Suprapubic skin (tissue), 4 donors: ENCODE measurements around the gene C9. TPM values are rescaled to one million over a fixed set of nuclear protein-coding genes. Genes with fewer than 3 reads are reported as not detected.

Source experiments
- DNase-seq, 2 donors: peaks; one replicate each; pipeline ENCODE4 v3.0.0-alpha.2; 2019; ENCODE audit warnings: low spot score in 2 of 2
- H3K27ac ChIP-seq: fragments of 200-600 bp; sonication (generic); one replicate; pipeline ENCODE4 v1.5.1; 2019
- H3K27me3 ChIP-seq: fragments of 200-600 bp; sonication (generic); one replicate; pipeline ENCODE4 v1.5.1; 2019
- H3K36me3 ChIP-seq: fragments of 200-600 bp; sonication (generic); one replicate; pipeline ENCODE4 v1.5.1; 2019
- H3K4me1 ChIP-seq: fragments of 200-600 bp; sonication (generic); one replicate; pipeline ENCODE4 v1.5.1; 2019
- H3K4me3 ChIP-seq: fragments of 200-600 bp; sonication (generic); one replicate; pipeline ENCODE4 v1.5.1; 2019; ENCODE audit warnings: mild to moderate bottlenecking
- H3K9me3 ChIP-seq: fragments of 200-600 bp; sonication (generic); one replicate; pipeline ENCODE4 v1.5.1; 2019
- EP300 ChIP-seq: sonication (generic); formaldehyde crosslinking; IDR thresholded peaks from one replicate; pipeline ENCODE4 v1.6.1; 2017; ENCODE audit warnings: antibody characterized with exemption
- POLR2A ChIP-seq, 2 donors: fragments of 450-650 bp; IDR thresholded peaks; one replicate each; pipeline ENCODE4 v1.6.1; 2017; ENCODE audit warnings: antibody characterized with exemption in 2 of 2, mild to moderate bottlenecking in 2 of 2, moderate library complexity in 2 of 2
- POLR2AphosphoS5 ChIP-seq, 3 donors: sonication (generic); formaldehyde crosslinking; IDR thresholded peaks; one replicate each; pipeline ENCODE4 v1.6.1; 2017; ENCODE audit warnings: antibody characterized with exemption in 3 of 3
- WGBS: methylation state at CpG from one replicate; pipeline ENCODE4 v1.1.5; 2018; 5-methylcytosine and 5-hydroxymethylcytosine counted together
- total RNA-seq, 4 donors: library from RNA; depleted of rRNA; stranded (reverse); fragments of >200 nt; gene quantifications; one replicate each; pipeline ENCODE4 v1.1.0, GENCODE V29; 2016
- TF ChIP-seq, protein P1 (sequence below), 2 donors: fragments of 200-600 bp in 1 of 2; fragments of 450-650 bp in 1 of 2; sonication (generic) in 1 of 2; IDR thresholded peaks; one replicate each; pipeline ENCODE4 v1.5.1; 2016 to 2019; ENCODE audit warnings: antibody characterized with exemption in 2 of 2, mild to moderate bottlenecking in 1 of 2, moderate library complexity in 1 of 2

C9 gene
- total RNA-seq, 4 donors from 2014 or later, result 5.6 TPM; not detected in 3

DNA sequence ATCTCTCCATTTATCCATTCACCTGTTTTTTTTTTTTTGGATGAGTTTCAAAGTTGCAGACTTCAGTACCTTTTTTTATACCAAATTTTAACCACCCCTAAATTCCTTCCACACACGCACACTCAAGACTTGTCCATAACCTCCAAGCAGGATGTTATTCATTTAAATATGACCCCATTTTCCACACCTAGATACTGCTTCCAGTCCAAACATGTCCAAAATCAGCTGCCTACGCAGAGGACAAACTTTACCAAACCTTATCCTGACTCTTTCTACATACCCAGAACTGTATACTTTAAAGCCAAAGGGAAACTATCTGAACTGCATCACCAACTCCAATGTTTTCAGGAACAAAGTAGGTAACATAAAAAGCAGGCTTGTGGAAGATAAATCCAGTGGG is 108.9 kb downstream of the C9 start:
- peaks cover 16% of the 10 kb centered on the region for H3K4me1 ChIP-seq
- no peaks in the 10 kb centered on the region for H3K36me3 ChIP-seq
- no peaks in the 10 kb centered on the region for H3K27me3 ChIP-seq
- H3K4me3 ChIP-seq, result no peak overlapping the region
- H3K27ac ChIP-seq, result no peak overlapping the region
- no peak for DNase-seq
- WGBS, result 63% methylated on average over 2 of the region's 2 CpGs
- no peaks in the 10 kb centered on the region for H3K9me3 ChIP-seq
- TF ChIP-seq POLR2AphosphoS5 (IDR thresholded peaks at IDR 0.05), result no peak
- TF ChIP-seq EP300, result no peak
- TF ChIP-seq POLR2A (IDR thresholded peaks at IDR 0.05), result no peak

DNA sequence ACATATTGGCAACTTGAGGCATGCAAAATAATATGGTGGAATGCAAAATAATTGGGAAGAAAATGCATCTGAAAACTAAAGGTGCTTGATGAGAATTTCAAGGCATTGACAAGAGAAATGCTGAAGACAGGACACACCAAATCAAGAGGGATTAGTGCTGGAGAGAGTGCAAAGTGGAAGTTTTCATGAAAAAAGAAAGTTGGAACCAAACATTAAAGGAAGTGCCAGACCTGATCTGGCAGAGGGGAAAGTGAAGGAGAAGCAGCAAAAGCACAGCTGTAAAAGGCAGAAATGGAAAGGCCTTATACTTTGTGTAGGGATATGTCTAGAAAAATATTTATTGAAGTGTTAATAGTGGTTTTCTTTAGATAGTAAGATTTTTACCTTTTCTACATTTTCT is 109.6 kb downstream of the C9 start:
- Histone ChIP-seq H3K36me3 (no peaks in the 10 kb centered on the region), H3K4me3 (no peak overlapping the region), H3K27me3 (no peaks in the 10 kb centered on the region), H3K9me3 (no peaks in the 10 kb centered on the region), H3K4me1 (peaks cover 16% of the 10 kb centered on the region), H3K27ac (no peak overlapping the region)
- TF ChIP-seq, protein P1, sequence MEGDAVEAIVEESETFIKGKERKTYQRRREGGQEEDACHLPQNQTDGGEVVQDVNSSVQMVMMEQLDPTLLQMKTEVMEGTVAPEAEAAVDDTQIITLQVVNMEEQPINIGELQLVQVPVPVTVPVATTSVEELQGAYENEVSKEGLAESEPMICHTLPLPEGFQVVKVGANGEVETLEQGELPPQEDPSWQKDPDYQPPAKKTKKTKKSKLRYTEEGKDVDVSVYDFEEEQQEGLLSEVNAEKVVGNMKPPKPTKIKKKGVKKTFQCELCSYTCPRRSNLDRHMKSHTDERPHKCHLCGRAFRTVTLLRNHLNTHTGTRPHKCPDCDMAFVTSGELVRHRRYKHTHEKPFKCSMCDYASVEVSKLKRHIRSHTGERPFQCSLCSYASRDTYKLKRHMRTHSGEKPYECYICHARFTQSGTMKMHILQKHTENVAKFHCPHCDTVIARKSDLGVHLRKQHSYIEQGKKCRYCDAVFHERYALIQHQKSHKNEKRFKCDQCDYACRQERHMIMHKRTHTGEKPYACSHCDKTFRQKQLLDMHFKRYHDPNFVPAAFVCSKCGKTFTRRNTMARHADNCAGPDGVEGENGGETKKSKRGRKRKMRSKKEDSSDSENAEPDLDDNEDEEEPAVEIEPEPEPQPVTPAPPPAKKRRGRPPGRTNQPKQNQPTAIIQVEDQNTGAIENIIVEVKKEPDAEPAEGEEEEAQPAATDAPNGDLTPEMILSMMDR (IDR thresholded peaks at IDR 0.05), result no peak
- TF ChIP-seq EP300 (no peak), POLR2A (IDR thresholded peaks at IDR 0.05) (no peak), POLR2AphosphoS5 (IDR thresholded peaks at IDR 0.05) (no peak)
- no peak for DNase-seq

DNA sequence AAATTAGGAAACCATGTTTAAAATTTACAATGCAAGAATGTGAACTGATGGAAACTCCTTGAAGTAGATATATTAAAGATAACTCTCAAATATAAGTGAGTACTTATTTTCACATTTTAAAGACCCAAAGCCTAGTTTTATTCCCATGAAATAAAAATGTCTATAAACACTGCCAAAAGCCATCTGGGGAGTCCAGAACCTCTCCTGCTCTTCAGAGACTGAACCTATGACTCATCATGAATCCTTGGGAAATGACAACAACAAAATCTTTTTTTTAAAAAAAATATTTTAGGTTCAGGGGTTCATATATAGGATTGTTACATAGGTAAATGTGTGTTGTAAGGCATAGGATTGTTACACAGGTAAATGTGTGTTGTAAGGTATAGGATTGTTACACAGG is 111.1 kb downstream of the C9 start:
- no peak for DNase-seq
- Histone ChIP-seq H3K36me3 (no peaks in the 10 kb centered on the region), H3K27ac (no peak overlapping the region), H3K27me3 (no peaks in the 10 kb centered on the region), H3K4me3 (no peak overlapping the region), H3K4me1 (peaks cover 16% of the 10 kb centered on the region), H3K9me3 (no peaks in the 10 kb centered on the region)
- TF ChIP-seq POLR2AphosphoS5 (IDR thresholded peaks at IDR 0.05), result no peak
- TF ChIP-seq EP300, result no peak
- TF ChIP-seq, protein P1 (IDR thresholded peaks at IDR 0.05), result no peak
- TF ChIP-seq POLR2A (IDR thresholded peaks at IDR 0.05), result no peak

DNA sequence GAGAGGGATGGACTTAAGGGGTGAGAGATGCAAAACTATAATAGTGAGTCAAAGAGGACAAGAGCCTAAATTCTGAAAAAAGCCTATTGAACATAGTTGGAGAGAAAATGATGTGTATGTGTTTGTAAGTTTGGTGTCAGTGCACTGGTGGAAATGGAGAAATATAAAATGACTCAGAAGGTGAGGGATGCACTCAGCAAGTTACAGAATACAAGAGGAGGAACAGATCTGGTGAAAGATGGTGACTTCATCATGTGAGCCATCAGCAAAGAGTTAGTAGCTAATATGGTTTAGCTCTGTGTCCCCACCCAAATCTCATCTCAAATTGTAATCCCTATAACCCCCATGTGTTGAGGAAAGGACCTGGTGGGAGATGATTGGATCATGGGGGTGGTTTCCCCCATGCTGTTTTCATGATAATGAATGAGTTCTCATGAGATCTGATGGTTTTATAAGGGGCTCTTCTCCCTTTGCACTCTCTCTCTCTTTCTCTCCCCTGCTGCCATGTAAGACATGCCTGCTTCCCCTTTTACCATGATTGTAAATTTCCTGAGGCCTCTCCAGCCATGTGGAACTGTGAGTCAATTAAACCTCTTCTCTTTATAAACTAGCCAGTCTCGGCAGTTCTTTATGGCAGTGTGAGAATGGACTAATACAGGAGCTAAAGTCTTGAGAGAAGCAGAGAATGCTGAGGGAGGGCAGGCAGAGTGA is 114.6 kb downstream of the C9 start:
- H3K36me3 ChIP-seq, result no peaks in the 10 kb centered on the region
- no peaks in the 10 kb centered on the region for H3K27me3 ChIP-seq
- no peak for DNase-seq
- H3K9me3 ChIP-seq, result no peaks in the 10 kb centered on the region
- no peak overlapping the region for H3K27ac ChIP-seq
- no peak overlapping the region for H3K4me3 ChIP-seq
- H3K4me1 ChIP-seq, result no peaks in the 10 kb centered on the region
- TF ChIP-seq, protein P1 (IDR thresholded peaks at IDR 0.05), result no peak
- TF ChIP-seq POLR2A (IDR thresholded peaks at IDR 0.05), result no peak
- TF ChIP-seq POLR2AphosphoS5 (IDR thresholded peaks at IDR 0.05), result no peak
- TF ChIP-seq EP300, result no peak
- 43% methylated on average over 1 of the region's 1 CpG for WGBS

DNA sequence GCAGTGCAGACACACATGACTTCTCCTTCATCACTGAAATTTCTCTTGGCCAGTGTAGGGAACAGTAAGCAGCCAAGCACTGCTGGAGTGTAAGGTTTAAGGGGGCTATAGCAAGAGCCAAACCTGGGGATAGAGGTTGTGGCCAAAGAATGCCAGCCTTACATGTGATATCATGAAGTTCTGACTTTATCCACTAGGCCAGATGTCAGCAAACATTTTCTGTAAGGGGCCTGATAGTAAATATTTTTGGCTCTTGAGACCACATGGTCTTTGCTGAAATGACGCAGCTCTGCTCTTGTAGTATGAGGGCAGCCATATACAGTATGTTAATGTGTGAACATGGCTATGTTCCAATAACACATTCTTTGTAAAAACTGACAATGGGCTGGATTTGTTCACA is 115.2 kb downstream of the C9 start:
- WGBS, result 90% methylated on average over 1 of the region's 1 CpG
- TF ChIP-seq POLR2AphosphoS5 (IDR thresholded peaks at IDR 0.05) (no peak), EP300 (no peak), POLR2A (IDR thresholded peaks at IDR 0.05) (no peak)
- TF ChIP-seq, protein P1 (IDR thresholded peaks at IDR 0.05), result no peak
- no peak for DNase-seq
- Histone ChIP-seq H3K4me1 (no peaks in the 10 kb centered on the region), H3K9me3 (no peaks in the 10 kb centered on the region), H3K4me3 (no peak overlapping the region), H3K36me3 (no peaks in the 10 kb centered on the region), H3K27me3 (no peaks in the 10 kb centered on the region), H3K27ac (no peak overlapping the region)

DNA sequence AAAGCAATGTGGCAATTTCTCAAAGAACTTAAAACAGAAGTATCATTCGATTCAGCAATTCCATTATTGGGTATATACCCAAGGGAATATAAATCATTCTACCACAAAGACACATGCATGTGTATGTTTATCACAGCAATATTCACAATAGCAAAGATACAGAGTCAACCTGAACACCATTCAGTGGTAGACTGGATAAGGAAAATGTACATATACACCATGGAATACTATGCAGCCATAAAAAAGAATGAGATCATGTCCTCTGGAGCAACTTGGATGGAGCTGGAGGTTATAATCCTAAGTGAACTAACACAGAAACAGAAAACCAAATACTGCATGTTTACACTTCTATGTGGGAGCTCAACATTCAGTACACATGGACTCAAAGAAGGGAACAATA is 123.5 kb downstream of the C9 start:
- H3K36me3 ChIP-seq, result no peaks in the 10 kb centered on the region
- 90% methylated on average over 1 of the region's 1 CpG for WGBS

More for the DNA sequence above, 123.5 kb downstream of the C9 start:
- no peak overlapping the region for H3K4me3 ChIP-seq
- H3K27me3 ChIP-seq, result no peaks in the 10 kb centered on the region
- H3K9me3 ChIP-seq, result no peaks in the 10 kb centered on the region
- no peak for DNase-seq
- TF ChIP-seq POLR2AphosphoS5 (IDR thresholded peaks at IDR 0.05), result no peak
- TF ChIP-seq POLR2A (IDR thresholded peaks at IDR 0.05), result no peak
- TF ChIP-seq, protein P1 (IDR thresholded peaks at IDR 0.05), result no peak
- no peak for TF ChIP-seq EP300
- H3K4me1 ChIP-seq, result no peaks in the 10 kb centered on the region
- H3K27ac ChIP-seq, result no peak overlapping the region
